ENCODE results near the gene RPL32. TPM values are rescaled to one million over a fixed set of nuclear protein-coding genes. Genes with fewer than 3 reads are reported as not detected.

RPL32 gene
- total and polyA plus RNA-seq, 2 of the 4 experiments (the other 2 are of a cell fraction): 566 to 1,856 TPM

DNA sequence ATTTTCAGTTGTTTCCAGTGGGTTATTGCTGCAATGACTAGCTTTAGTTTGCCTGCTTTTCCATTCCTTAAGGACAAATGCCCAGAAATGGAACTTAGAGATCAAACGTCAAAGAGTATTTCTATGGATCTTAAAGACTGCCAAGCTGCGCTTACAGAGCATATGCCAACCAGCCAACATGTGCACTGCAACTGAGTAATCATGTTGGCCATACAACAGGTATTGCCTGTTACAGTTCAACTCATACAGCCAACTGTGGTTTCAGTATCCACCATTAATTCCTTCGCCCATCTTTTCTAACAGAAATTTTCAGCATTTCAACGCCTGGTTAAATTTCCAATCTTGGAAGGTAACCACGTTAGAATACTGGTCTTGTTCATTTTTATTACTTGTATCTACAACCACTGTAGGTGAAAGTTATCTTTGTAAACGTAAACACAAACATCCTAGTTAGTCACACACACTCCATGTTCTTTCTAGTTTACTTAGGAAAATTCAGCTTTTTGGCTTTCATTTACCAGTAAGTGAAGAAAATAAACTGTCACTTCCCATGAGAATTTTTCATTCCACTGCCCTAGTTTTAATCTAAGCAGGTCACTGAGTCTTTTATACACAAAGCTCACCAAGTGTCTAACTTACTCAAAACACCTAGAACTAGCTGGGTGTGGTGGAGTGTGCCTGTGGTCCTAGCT, 3.9 kb downstream of the RPL32 start:
- ATAC-seq (ENCODE audit: low read depth) (no peak), DNase-seq (no peak)
- Histone ChIP-seq H3K9me1 (ENCODE audit: insufficient read depth, low read length) (peaks cover 18% of the 10 kb centered on the region), H3K4me1 (ENCODE audit: control insufficient read depth, insufficient read depth, low read length) (peaks cover 13% of the 10 kb centered on the region), H3K27ac (ENCODE audit: insufficient read depth, low read length) (peak overlapping the region; percentile 35; the same call in 1 of the 2 replicates), H3K36me3 (ENCODE audit: control insufficient read depth, insufficient read depth, low read length) (peaks cover 67% of the 10 kb centered on the region), H4K20me1 (ENCODE audit: insufficient read depth, low read length) (peaks cover 85% of the 10 kb centered on the region), H3K9ac (ENCODE audit: low read depth, low read length) (0 out of 2 replicates have a peak overlapping the region, but pooled peaks have one; percentile 10), H3K9me3 (ENCODE audit: control insufficient read depth, insufficient read depth, low read length) (no peaks in the 10 kb centered on the region), H3K18ac (ENCODE audit: low read depth, low read length) (no peak overlapping the region), H3K79me1 (ENCODE audit: low read depth in 1 of 2, low read length in 2 of 2) (peaks cover 30 to 60% of the 10 kb centered on the region in 2 experiments), H3K23ac (ENCODE audit: low read depth, low read length) (no peak overlapping the region; the same call in 1 of the 2 replicates), H2BK120ac (ENCODE audit: low read depth, low read length) (no peak overlapping the region), H3K4me3 (ENCODE audit: insufficient read depth, low read depth, low read length) (no peak overlapping the region), H2AFZ (replicated peaks; ENCODE audit: low read length, poor library complexity) (no peak overlapping the region), H4K91ac (ENCODE audit: insufficient read depth, low read depth, low read length) (no peak overlapping the region), H2AK9ac (replicated peaks; ENCODE audit: low read depth, low read length, poor library complexity) (no peak overlapping the region), H2BK5ac (ENCODE audit: low read depth, low read length, poor library complexity, severe bottlenecking) (no peak overlapping the region), H2BK20ac (ENCODE audit: low read depth, low read length) (no peak overlapping the region), H2AK5ac (ENCODE audit: low read depth, low read length) (no peak overlapping the region), H2BK15ac (ENCODE audit: low read depth, low read length) (no peak overlapping the region), H3K27me3 (ENCODE audit: control insufficient read depth, insufficient read depth, low read length) (no peaks in the 10 kb centered on the region), H3K4ac (ENCODE audit: low read depth, low read length) (no peak overlapping the region), H4K5ac (ENCODE audit: low read depth, low read length) (no peak overlapping the region), H3K14ac (replicated peaks; ENCODE audit: low read depth, low read length) (no peak overlapping the region; the same call in 1 of the 2 replicates), H3K4me2 (ENCODE audit: low read depth, low read length) (peak overlapping the region; percentile 32; the same call in 1 of the 2 replicates), H4K8ac (ENCODE audit: low read depth in 2 of 2, low read length in 2 of 2) (no peak overlapping the region), H3K56ac (ENCODE audit: extremely low read depth, insufficient read depth, low read length) (no peak overlapping the region)
- in situ Hi-C loops (cut with MboI; ENCODE audit: low sequenced_read_pairs): no loop called here
- POLR2A ChIA-PET (ENCODE audit: unreplicated experiment): interaction anchor here (0.6 kb wide), 1 partner anchor 599 kb away, joined by 7 read pairs; no protein-coding TSS in a partner anchor
- 94% methylated on average over 2 of the region's 6 CpGs; no CpG with 5 or more reads in 1 of the 2 experiments for WGBS, 2 experiments (ENCODE audit: extremely low coverage in 2 of 2, insufficient read length in 1 of 2)
- CTCF ChIA-PET: no interaction called here
- intact Hi-C loops (cut with micrococcal nuclease): no loop called here
- dilution Hi-C loops (cut with HindIII; ENCODE audit: low sequenced_read_pairs, unreplicated experiment): no loop called here
- TF ChIP-seq MXI1 (IDR thresholded peaks at IDR 0.05; ENCODE audit: borderline replicate concordance, low read depth, low read length): no peak
- no peak for TF ChIP-seq CEBPB (IDR thresholded peaks at IDR 0.05; ENCODE audit: low read depth, low read length)
- no peak for TF ChIP-seq RAD21 (IDR thresholded peaks at IDR 0.05; ENCODE audit: low read length)
- TF ChIP-seq NFE2L2 (IDR thresholded peaks at IDR 0.05; ENCODE audit: low read depth, low read length): no peak
- no peak for TF ChIP-seq ELK1 (IDR thresholded peaks at IDR 0.05; ENCODE audit: borderline replicate concordance, low read depth, low read length)
- no peak for TF ChIP-seq SMC3 (IDR thresholded peaks at IDR 0.05; ENCODE audit: low read depth, low read length)
- TF ChIP-seq CTCF (conservative IDR thresholded peaks at IDR 0.05; ENCODE audit: low read depth, low read length): no peak
- TF ChIP-seq RFX5 (IDR thresholded peaks at IDR 0.05; ENCODE audit: low read depth, low read length): no peak
- no TSS peak for BruUV-seq (replicated peaks)
